RCC 7860 (cell line): ENCODE measurements around the gene TRIM9.

Experiments used
- DNase-seq: peaks from one replicate; pipeline ENCODE4 v3.0.0-alpha.2; 2015; ENCODE audit warnings: low spot score
- FAIRE-seq: peaks from 2 replicates; lab custom pipeline; 2012; peaks lifted over from hg19 to GRCh38; lab: Jason Lieb, UNC

Gene TRIM9

GRCh38 chr14:51059032-51059431, 35.9 kb downstream of the TRIM9 start:
- DNase-seq = no peak
- FAIRE-seq = no peak

GRCh38 chr14:51058382-51058781, 36.5 kb downstream of the TRIM9 start:
- no peak for DNase-seq
- FAIRE-seq = no peak

GRCh38 chr14:51056421-51056820, 38.5 kb downstream of the TRIM9 start:
- no peak for FAIRE-seq
- no peak for DNase-seq

GRCh38 chr14:51053157-51053556, 41.7 kb downstream of the TRIM9 start:
- no peak for DNase-seq
- no peak for FAIRE-seq

- DNase-seq (no peak), FAIRE-seq (no peak)
Measured at GRCh38 chr14:51044961-51045360, 49.9 kb downstream of the TRIM9 start.

GRCh38 chr14:51041883-51042282, 53.0 kb downstream of the TRIM9 start:
- DNase-seq (no peak), FAIRE-seq (no peak)

- FAIRE-seq (no peak), DNase-seq (no peak)
Measured at GRCh38 chr14:51041108-51041531, 53.8 kb downstream of the TRIM9 start.

- DNase-seq (no peak), FAIRE-seq (no peak)
Measured at GRCh38 chr14:51039252-51039651, 55.7 kb downstream of the TRIM9 start.

- FAIRE-seq = no peak
- no peak for DNase-seq
Measured at GRCh38 chr14:51035611-51036192, 59.2 kb downstream of the TRIM9 start.

GRCh38 chr14:51028851-51029754, 65.8 kb downstream of the TRIM9 start:
- no peak for FAIRE-seq

GRCh38 chr14:51028361-51028760, 66.5 kb downstream of the TRIM9 start:
- FAIRE-seq = no peak
- no peak for DNase-seq

More at GRCh38 chr14:51028851-51029754, 65.8 kb downstream of the TRIM9 start:
- DNase-seq = no peak

- DNase-seq = no peak
- FAIRE-seq = no peak
Measured at GRCh38 chr14:51024377-51024776, 70.5 kb downstream of the TRIM9 start.

GRCh38 chr14:51023964-51024363, 70.9 kb downstream of the TRIM9 start:
- FAIRE-seq (no peak), DNase-seq (no peak)

GRCh38 chr14:51022769-51023168, 72.1 kb downstream of the TRIM9 start:
- DNase-seq = no peak
- FAIRE-seq = no peak

GRCh38 chr14:51020024-51020710, 74.7 kb downstream of the TRIM9 start:
- FAIRE-seq = peak; percentile 81
- peak; percentile 91 for DNase-seq

GRCh38 chr14:51019089-51019488, 75.8 kb downstream of the TRIM9 start:
- FAIRE-seq (no peak), DNase-seq (no peak)

GRCh38 chr14:51018521-51018920, 76.4 kb downstream of the TRIM9 start:
- FAIRE-seq = no peak

GRCh38 chr14:51014625-51015024, 80.3 kb downstream of the TRIM9 start:
- FAIRE-seq (peak; percentile 86), DNase-seq (peak; percentile 64)

More at GRCh38 chr14:51018521-51018920, 76.4 kb downstream of the TRIM9 start:
- DNase-seq = no peak

GRCh38 chr14:51014086-51014485, 80.8 kb downstream of the TRIM9 start:
- FAIRE-seq = no peak
- DNase-seq = peak; percentile 61

GRCh38 chr14:51012055-51012454, 82.8 kb downstream of the TRIM9 start:
- FAIRE-seq (no peak), DNase-seq (no peak)

- DNase-seq (no peak), FAIRE-seq (no peak)
Measured at GRCh38 chr14:51008446-51008845, 86.5 kb downstream of the TRIM9 start.
